ENCODE data around the gene MPL.
A peak's percentile ranks its signal among the peaks of the same experiment; 100 is the strongest.

MPL gene

DNA sequence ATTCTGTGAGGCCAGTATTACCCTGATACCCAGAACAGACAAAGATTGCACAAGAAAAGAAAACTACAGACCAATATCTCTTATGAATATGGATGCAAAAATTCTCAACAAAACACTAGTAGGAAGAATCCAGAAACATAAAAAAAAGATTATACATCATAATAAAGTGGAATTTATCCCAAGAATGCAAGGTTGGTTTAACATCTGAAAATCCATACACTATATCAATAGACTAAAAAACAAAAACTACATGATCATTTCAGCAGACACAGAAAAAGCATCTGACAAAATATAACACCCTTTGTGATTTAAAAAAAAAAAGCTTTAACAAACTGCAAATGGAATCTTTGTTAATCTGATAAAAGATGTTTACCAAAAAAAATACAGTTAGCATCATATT lies 12.2 kb upstream of the MPL start:
- DNase-seq (ENCODE audit: low read depth in 3 of 3), result no peak

DNA sequence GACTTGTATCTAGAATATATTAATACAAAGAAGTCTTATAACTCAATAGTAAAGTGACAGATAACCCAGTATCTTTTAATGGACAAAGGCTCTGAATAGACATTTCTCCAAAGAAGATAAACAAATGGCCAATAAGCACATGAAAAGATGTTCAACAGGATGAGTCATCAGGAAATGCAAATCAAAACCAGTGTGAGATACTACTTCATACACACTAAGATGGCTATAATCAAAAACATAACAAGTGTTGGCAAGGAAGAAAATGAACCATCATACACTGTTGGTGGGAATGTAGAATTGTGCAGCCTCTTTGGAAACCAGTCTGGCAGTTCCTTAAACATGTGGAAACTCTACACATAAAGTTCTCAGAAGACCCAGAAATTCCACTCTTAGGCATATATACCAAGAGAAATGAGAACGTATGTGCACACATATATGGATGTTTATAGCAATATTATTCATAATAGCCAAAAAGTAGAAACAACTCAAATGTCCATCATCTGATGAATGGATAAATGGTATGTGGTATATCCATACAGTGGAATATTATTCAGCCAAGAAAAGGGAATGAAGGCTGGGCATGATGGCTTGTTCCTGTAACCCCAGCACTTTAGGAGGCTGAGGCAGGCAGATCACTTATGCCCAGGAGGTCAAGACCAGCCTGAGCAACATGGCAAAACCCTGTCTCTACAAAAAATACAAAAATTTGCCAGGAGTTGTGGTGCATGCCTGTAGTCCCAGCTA lies 9.9 kb upstream of the MPL start:
- DNase-seq (ENCODE audit: low read depth in 3 of 3), result no peak

- peak; percentile 17 to 44 (median 23) for DNase-seq (ENCODE audit: low read depth in 3 of 3)
These were observed 7.4 kb upstream of the MPL start for GRCh38 chr1:43329995-43330751.

GRCh38 chr1:43331688-43332087 lies 5.9 kb upstream of the MPL start:
- DNase-seq (ENCODE audit: low read depth in 3 of 3), result no peak

GRCh38 chr1:43334453-43335205 lies 3.0 kb upstream of the MPL start:
- no peak for DNase-seq (ENCODE audit: low read depth in 3 of 3)

GRCh38 chr1:43338001-43338400 lies 383 bp downstream of the MPL start:
- no peak for DNase-seq (ENCODE audit: low read depth in 3 of 3)

GRCh38 chr1:43339584-43340232 lies 2.1 kb downstream of the MPL start:
- no peak for DNase-seq (ENCODE audit: low read depth in 3 of 3)

GRCh38 chr1:43340559-43340958 lies 2.9 kb downstream of the MPL start:
- no peak for DNase-seq (ENCODE audit: low read depth in 3 of 3)

DNA sequence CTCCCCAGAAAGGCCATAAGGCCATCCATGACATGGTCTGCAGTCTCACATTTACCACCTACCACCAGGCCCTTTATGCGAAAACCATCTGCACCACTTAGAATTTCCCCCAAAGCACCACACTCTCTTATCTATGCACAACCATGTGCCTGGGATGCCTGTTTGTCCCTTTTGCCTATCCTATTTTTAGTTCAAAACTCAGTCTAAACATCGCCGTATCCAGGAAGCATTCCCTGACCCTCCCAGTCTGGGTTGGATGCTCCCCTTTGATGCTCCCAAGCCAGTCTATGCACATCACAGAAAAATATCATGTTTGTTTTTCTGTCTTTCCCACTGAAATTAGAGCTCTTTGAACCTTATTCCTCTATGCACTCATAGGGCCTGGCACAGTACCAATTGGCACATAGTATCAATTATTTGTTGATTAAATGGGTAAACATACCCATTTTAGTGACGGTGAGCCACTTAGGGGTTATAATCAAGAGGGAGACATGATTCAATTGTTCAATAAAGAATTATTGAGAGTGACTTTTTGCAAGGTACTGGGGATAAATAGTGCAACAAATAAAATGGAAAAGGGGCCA lies 6.7 kb downstream of the MPL start:
- DNase-seq (ENCODE audit: low read depth in 3 of 3), result no peak

DNA sequence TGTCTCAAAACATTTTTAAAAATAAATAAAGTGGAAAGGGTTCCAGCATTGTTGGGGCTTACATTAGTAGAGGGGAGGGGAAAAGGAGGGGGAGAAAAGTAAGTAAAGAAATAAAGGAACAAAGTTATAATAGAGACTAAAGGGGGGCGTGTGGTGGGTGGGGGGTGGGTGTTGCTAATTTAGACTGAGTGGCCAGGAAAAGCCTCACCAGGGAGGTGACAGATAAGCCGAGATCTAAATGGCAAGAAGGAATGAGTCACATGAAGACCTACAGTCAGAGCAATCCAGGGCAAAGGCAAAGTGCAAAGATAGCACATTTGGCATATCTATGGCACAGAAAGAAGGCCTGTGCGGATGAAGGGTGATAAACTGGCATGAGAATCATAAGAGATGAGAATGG lies 7.5 kb downstream of the MPL start:
- DNase-seq (ENCODE audit: low read depth in 3 of 3), result no peak

DNA sequence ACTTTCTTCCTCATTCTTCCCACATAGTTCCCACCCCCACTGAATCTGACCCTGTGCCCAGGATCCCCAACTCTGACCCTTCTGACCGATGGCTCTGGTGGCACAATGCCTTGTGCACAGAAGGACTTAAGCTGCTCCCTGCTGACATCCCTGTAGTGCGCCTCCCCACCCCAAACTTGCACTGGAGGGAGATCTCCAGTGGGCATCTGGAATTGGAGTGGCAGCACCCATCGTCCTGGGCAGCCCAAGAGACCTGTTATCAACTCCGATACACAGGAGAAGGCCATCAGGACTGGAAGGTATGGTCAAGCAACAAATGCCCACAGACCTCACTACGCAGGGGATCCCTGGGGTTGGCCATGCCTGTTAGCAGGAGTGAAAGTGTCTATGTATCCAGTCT lies 9.0 kb downstream of the MPL start:
- no peak for DNase-seq (ENCODE audit: low read depth in 3 of 3)

GRCh38 chr1:43348343-43348808 lies 10.8 kb downstream of the MPL start:
- DNase-seq (ENCODE audit: low read depth in 3 of 3), result no peak

DNA sequence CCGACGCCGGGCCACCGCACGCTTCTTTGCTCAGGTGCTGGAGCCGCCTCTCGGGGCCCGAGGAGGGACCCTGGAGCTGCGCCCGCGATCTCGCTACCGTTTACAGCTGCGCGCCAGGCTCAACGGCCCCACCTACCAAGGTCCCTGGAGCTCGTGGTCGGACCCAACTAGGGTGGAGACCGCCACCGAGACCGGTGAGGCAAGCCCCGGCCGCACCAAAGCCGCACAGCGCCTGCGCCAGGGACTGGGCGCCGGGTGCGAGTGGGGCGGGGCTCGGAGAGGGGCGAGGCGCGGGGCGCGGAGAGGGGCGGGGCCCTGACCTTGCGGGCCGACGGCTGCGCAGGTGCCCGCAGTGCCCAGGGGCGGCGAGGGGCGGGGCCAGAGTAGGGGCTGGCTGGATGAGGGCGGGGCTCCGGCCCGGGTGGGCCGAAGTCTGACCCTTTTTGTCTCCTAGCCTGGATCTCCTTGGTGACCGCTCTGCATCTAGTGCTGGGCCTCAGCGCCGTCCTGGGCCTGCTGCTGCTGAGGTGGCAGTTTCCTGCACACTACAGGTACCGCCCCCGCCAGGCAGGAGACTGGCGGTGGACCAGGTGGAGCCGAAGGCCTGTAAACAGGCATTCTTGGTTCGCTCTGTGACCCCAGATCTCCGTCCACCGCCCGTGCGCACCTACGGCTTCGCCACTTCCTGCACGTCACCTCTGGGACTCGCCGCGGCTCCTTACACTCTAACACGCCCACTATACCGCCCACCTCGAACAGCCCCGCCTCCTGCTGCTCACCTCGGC lies 11.4 kb downstream of the MPL start:
- DNase-seq (ENCODE audit: low read depth in 3 of 3), result peak in 1 of 3 experiments; percentile 22

GRCh38 chr1:43349594-43350306 lies 12.1 kb downstream of the MPL start:
- DNase-seq (ENCODE audit: low read depth in 3 of 3), result no peak

DNA sequence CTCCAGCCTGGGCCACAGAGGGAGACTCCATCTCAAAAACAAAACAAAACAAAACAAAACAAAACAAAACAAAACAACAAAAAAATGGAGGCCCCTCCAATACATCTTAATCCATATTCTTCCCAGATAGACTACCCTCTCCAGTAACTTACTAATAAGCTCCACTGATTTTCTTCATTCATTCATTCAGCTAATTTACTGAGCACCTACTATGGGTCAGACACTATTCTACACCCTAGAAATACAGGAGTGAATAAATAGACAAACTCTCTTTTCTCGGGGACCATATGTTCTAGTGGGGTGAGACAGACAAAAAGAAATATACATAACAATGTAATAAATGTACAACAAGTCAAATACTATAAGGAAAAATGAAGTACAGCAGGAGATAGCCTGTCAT lies 13.4 kb downstream of the MPL start:
- DNase-seq (ENCODE audit: low read depth in 3 of 3), result no peak

- DNase-seq (ENCODE audit: low read depth in 3 of 3), result no peak
These were observed 14.1 kb downstream of the MPL start for GRCh38 chr1:43351421-43352350.

DNA sequence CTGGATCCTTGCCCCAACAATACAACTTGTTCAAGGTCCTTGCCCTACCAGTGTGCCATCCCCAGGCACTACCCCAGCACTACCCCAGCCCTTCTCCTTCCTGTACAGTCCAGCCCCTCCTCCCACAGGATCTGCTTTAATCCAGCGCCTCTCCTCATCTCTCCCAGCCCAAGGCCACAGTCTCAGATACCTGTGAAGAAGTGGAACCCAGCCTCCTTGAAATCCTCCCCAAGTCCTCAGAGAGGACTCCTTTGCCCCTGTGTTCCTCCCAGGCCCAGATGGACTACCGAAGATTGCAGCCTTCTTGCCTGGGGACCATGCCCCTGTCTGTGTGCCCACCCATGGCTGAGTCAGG lies 14.7 kb downstream of the MPL start:
- no peak for DNase-seq (ENCODE audit: low read depth in 3 of 3)

DNA sequence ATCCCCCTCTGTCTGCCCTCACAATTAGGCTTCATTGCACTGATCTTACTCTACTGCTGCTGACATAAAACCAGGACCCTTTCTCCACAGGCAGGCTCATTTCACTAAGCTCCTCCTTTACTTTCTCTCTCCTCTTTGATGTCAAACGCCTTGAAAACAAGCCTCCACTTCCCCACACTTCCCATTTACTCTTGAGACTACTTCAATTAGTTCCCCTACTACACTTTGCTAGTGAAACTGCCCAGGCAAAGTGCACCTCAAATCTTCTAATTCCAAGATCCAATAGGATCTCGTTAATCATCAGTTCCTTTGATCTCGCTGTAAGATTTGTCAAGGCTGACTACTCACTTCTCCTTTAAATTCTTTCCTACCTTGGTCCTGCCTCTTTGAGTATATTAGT lies 15.3 kb downstream of the MPL start:
- DNase-seq (ENCODE audit: low read depth in 3 of 3), result no peak

- no peak for DNase-seq (ENCODE audit: low read depth in 3 of 3)
These were observed 16.9 kb downstream of the MPL start for GRCh38 chr1:43354471-43354870.

Data from stimulated activated CD4-positive, alpha-beta T cell treated with anti-CD3 and anti-CD28 coated beads, TNF-alpha, amount 100 ng/mL, for 4 hours (primary cell).